CD4-positive, alpha-beta T cell (primary cell): ENCODE data around the gene PTPN12. TPM values are rescaled to one million over a fixed set of nuclear protein-coding genes. Genes with fewer than 3 reads are reported as not detected.

ENCODE experiments used
- ATAC-seq: fragments of 200-7000 bp; cut with Tn5 transposase; one replicate; pipeline ENCODE4 v1.10.0; 2022; ENCODE audit warnings: mild to moderate bottlenecking; ENCODE audit not compliant: poor library complexity
- CTCF ChIA-PET: fragments of 350-600 bp; sonication (Branson Sonifier 250); formaldehyde crosslinking; loops from one replicate; lab custom pipeline; 2021; ENCODE audit warnings: antibody characterized with exemption, inconsistent platforms; lab: Charles Lee
- POLR2A ChIA-PET: fragments of 350-600 bp; sonication (Branson Sonifier 250); formaldehyde crosslinking; loops from one replicate; lab custom pipeline; 2021; ENCODE audit warnings: antibody characterized with exemption, inconsistent platforms; lab: Charles Lee
- DNase-seq, 14 experiments: peaks; one replicate each; pipeline ENCODE4 v3.0.0-alpha.2; 2013 to 2020; ENCODE audit warnings: mixed read lengths in 2 of 14
- H3K27ac ChIP-seq, 2 donors: one replicate each; pipeline versions ENCODE4 v1.5.1 to v1.7.0; 2013; ENCODE audit warnings: low read length in 2 of 2, low read depth in 1 of 2, mild to moderate bottlenecking in 1 of 2
- H3K27me3 ChIP-seq, 2 experiments: 1 replicate in 1 of 2; 2 replicates in 1 of 2; pipeline versions ENCODE4 v1.6.1 to v1.7.0; 2013; ENCODE audit warnings: low read length in 2 of 2, control low read depth in 1 of 2, mild to moderate bottlenecking in 1 of 2, moderate library complexity in 1 of 2; ENCODE audit not compliant: insufficient read depth in 2 of 2, control insufficient read depth in 1 of 2
- H3K36me3 ChIP-seq: one replicate; pipeline ENCODE4 v1.6.1; 2013; ENCODE audit warnings: low read length, control low read depth; ENCODE audit not compliant: insufficient read depth
- H3K4me1 ChIP-seq: one replicate; pipeline ENCODE4 v1.6.1; 2013; ENCODE audit warnings: low read length, control low read depth; ENCODE audit not compliant: insufficient read depth
- H3K4me3 ChIP-seq: one replicate; pipeline ENCODE4 v1.5.1; 2013; ENCODE audit warnings: mild to moderate bottlenecking, low read length, moderate library complexity
- H3K9me3 ChIP-seq, 2 experiments: 1 replicate in 1 of 2; 2 replicates in 1 of 2; pipeline versions ENCODE4 v1.6.1 to v1.7.0; 2013; ENCODE audit warnings: low read length in 2 of 2, mild to moderate bottlenecking in 2 of 2, control low read depth in 1 of 2, moderate library complexity in 1 of 2; ENCODE audit not compliant: control insufficient read depth in 1 of 2, insufficient read depth in 1 of 2
- H3K27ac Mint-ChIP-seq: one replicate; pipeline ENCODE4 v1.8.0; 2020; ENCODE audit warnings: mixed read lengths
- H3K27me3 Mint-ChIP-seq: one replicate; pipeline ENCODE4 v1.8.0; 2021; ENCODE audit warnings: mixed read lengths
- H3K36me3 Mint-ChIP-seq: one replicate; pipeline ENCODE4 v1.8.0; 2021; ENCODE audit warnings: low read depth, mixed read lengths
- H3K4me1 Mint-ChIP-seq: one replicate; pipeline ENCODE4 v1.8.0; 2021; ENCODE audit warnings: low read depth, mixed read lengths
- H3K4me3 Mint-ChIP-seq: one replicate; pipeline ENCODE4 v1.8.0; 2020; ENCODE audit warnings: mild to moderate bottlenecking, mixed read lengths
- H3K9me3 Mint-ChIP-seq: one replicate; pipeline ENCODE4 v1.8.0; 2020; ENCODE audit warnings: mixed read lengths
- CTCF ChIP-seq: fragments of 200-600 bp; IDR thresholded peaks from one replicate; pipeline ENCODE4 v1.8.0; 2022; ENCODE audit warnings: antibody characterized with exemption, mild to moderate bottlenecking
- intact Hi-C, 2 experiments: fragments of 100-400 bp; cut with DNase I in 1 of 2; cut with micrococcal nuclease in 1 of 2; formaldehyde crosslinking; loops; one replicate each; pipeline versions ENCODE4 v1.15.1 to v1.9.0; 2023 to 2025; cut with DNase I, micrococcal nuclease
- total RNA-seq, 174 experiments: library from RNA in 2 of 174; stranded (reverse) in 2 of 174; gene quantifications; one replicate each; pipeline ENCODE4 v1.2.3 and lab custom pipeline; 2021 to 2026

Gene PTPN12
- total RNA-seq, 2 experiments from 2014 or later = 11.7 to 14.8 TPM

DNA sequence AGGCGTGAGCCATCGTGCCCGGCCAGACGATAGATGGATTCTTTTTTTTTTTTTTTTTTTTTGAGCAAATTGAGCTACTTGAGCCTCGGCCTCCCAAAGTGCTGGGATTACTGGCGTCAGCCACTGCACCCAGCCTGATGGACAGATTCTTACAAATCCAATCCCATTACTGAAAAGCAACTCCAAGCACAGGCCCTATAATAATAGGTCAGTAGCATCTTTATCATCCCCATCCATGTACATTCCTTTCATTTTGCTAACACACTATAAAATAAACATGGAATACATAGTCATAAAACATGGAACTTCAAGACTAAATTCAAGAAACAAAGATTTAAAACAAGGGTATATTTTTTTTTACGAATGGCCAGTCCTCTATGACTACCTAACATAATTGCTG is 143.2 kb downstream of the PTPN12 start:
- POLR2A ChIA-PET = no interaction called here
- Histone ChIP-seq H3K4me3 (no peak overlapping the region), H3K27ac (no peak overlapping the region), H3K27me3 (no peaks in the 10 kb centered on the region), H3K9me3 (no peaks in the 10 kb centered on the region), H3K4me1 (no peaks in the 10 kb centered on the region), H3K36me3 (peaks cover 4% of the 10 kb centered on the region)
- Mint-ChIP-seq H3K27me3 (no peaks in the 10 kb centered on the region), H3K4me3 (no peak overlapping the region), H3K9me3 (no peaks in the 10 kb centered on the region), H3K4me1 (peaks cover 3% of the 10 kb centered on the region), H3K36me3 (peaks cover 22% of the 10 kb centered on the region), H3K27ac (no peak overlapping the region)
- no peak for ATAC-seq
- intact Hi-C loops = no loop called here
- no peak for TF ChIP-seq CTCF
- no peak for DNase-seq
- CTCF ChIA-PET = interaction anchor here (0.7 kb wide), 1 partner anchor 108 kb away, joined by 3 read pairs; no protein-coding TSS in a partner anchor

GRCh38 chr7:77684030-77684429 is 146.9 kb downstream of the PTPN12 start:
- TF ChIP-seq CTCF = no peak

DNA sequence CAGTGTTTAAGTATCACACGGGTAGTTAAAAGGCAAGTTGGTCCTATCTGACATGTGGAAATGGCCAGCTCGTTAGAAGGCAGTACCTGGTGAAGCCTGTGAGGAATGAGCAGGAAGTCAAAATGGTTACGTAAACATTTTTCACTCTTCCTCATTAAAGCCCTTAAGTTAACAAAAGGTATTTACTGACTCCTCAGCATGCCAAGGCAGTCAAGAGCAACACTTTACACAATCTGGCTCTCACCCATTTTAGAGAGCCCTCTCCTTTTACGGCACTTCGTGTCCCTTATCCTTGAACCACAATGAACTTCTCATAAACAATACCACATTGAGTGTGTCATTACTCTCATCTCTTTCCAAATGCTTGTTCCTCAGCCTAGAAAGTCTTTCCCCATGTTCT is 148.1 kb downstream of the PTPN12 start:
- no peak overlapping the region for H3K27ac ChIP-seq
- peaks cover 10% of the 10 kb centered on the region for H3K4me1 ChIP-seq
- H3K36me3 ChIP-seq = peaks cover 4% of the 10 kb centered on the region
- H3K4me1 Mint-ChIP-seq = peaks cover 28% of the 10 kb centered on the region
- POLR2A ChIA-PET = interaction anchor here (1.3 kb wide), 1 partner anchor 11 kb away, joined by 5 read pairs; the partner anchor contains the start of gene RSBN1L
- no peak overlapping the region for H3K4me3 Mint-ChIP-seq
- no peak overlapping the region for H3K27ac Mint-ChIP-seq
- H3K9me3 Mint-ChIP-seq = no peaks in the 10 kb centered on the region
- no peak overlapping the region for H3K4me3 ChIP-seq
- no peaks in the 10 kb centered on the region for H3K27me3 Mint-ChIP-seq
- ATAC-seq (no peak), DNase-seq (no peak)
- no peaks in the 10 kb centered on the region for H3K9me3 ChIP-seq
- no peaks in the 10 kb centered on the region for H3K27me3 ChIP-seq
- CTCF ChIA-PET = interaction anchor here (1.2 kb wide), 1 partner anchor 11 kb away, joined by 4 read pairs; the partner anchor contains the start of gene RSBN1L
- intact Hi-C loops = no loop called here
- peaks cover 20% of the 10 kb centered on the region for H3K36me3 Mint-ChIP-seq
- no peak for TF ChIP-seq CTCF

More at GRCh38 chr7:77684030-77684429, 146.9 kb downstream of the PTPN12 start:
- POLR2A ChIA-PET = interaction anchor here (1.3 kb wide), 1 partner anchor 12 kb away, joined by 5 read pairs; the partner anchor contains the start of gene RSBN1L
- Mint-ChIP-seq H3K27me3 (no peaks in the 10 kb centered on the region), H3K4me3 (no peak overlapping the region), H3K27ac (no peak overlapping the region), H3K9me3 (no peaks in the 10 kb centered on the region), H3K4me1 (peaks cover 28% of the 10 kb centered on the region), H3K36me3 (peaks cover 25% of the 10 kb centered on the region)
- Histone ChIP-seq H3K27ac (no peak overlapping the region), H3K36me3 (peaks cover 4% of the 10 kb centered on the region), H3K4me1 (peaks cover 10% of the 10 kb centered on the region), H3K9me3 (no peaks in the 10 kb centered on the region), H3K27me3 (no peaks in the 10 kb centered on the region), H3K4me3 (no peak overlapping the region)
- DNase-seq (no peak), ATAC-seq (no peak)
- intact Hi-C loops = no loop called here
- CTCF ChIA-PET = interaction anchor here (1.2 kb wide), 1 partner anchor 12 kb away, joined by 4 read pairs; the partner anchor contains the start of gene RSBN1L
